ENCODE data around the gene LSM5. TPM values are rescaled to one million over a fixed set of nuclear protein-coding genes. Genes with fewer than 3 reads are reported as not detected.
A peak's percentile ranks its signal among the peaks of the same experiment; 100 is the strongest.

The LSM5 gene
- total RNA-seq, 1 experiment from 2014 or later = 100 TPM

- peak; percentile 13 for DNase-seq (ENCODE audit: low read depth)
These were observed 27.2 kb downstream of the LSM5 start for GRCh38 chr7:32462977-32463376.

- DNase-seq (ENCODE audit: low read depth) = no peak
These were observed 27.7 kb downstream of the LSM5 start for GRCh38 chr7:32462451-32462850.

GRCh38 chr7:32461484-32461883 lies 28.7 kb downstream of the LSM5 start:
- DNase-seq (ENCODE audit: low read depth) = no peak

- no peak for DNase-seq (ENCODE audit: low read depth)
These were observed 30.4 kb downstream of the LSM5 start for GRCh38 chr7:32459788-32460187.

- no peak for DNase-seq (ENCODE audit: low read depth)
These were observed 32.2 kb downstream of the LSM5 start for GRCh38 chr7:32458025-32458424.

GRCh38 chr7:32453341-32454011 lies 36.7 kb downstream of the LSM5 start:
- no peak for DNase-seq (ENCODE audit: low read depth)

- DNase-seq (ENCODE audit: low read depth) = no peak
These were observed 43.0 kb downstream of the LSM5 start for GRCh38 chr7:32447218-32447617.

- DNase-seq (ENCODE audit: low read depth) = no peak
These were observed 53.8 kb downstream of the LSM5 start for GRCh38 chr7:32436146-32436928.

Other genes with a start within 250 kb of the LSM5 start
- gene AVL9, start 5.1 kb upstream of the LSM5 start, total RNA-seq (2014; rRNA removed; shearing (Covaris generic)) = 30.6 and 31.5 TPM in 2 replicates

Measured in RPMI7951 (cell line).